HG03159 (cell line): ENCODE results near the gene ZFP36L1.

ENCODE experiments used
- ATAC-seq: cut with Tn5 transposase; IDR thresholded peaks from one replicate; pipeline ENCODE4 v1.9.1; 2021; ENCODE audit warnings: mild to moderate bottlenecking, moderate library complexity; ENCODE audit not compliant: unreplicated experiment

ZFP36L1 gene

GRCh38 chr14:68797121-68797670, 4.3 kb upstream of the ZFP36L1 start:
- no peak for ATAC-seq

GRCh38 chr14:68796418-68797101, 3.7 kb upstream of the ZFP36L1 start:
- no peak for ATAC-seq

GRCh38 chr14:68795597-68796417, 2.9 kb upstream of the ZFP36L1 start:
- peak; percentile 47 for ATAC-seq

- no peak for ATAC-seq
These were observed 2.2 kb upstream of the ZFP36L1 start for GRCh38 chr14:68794851-68795596.

- ATAC-seq = no peak
These were observed 1.4 kb upstream of the ZFP36L1 start for GRCh38 chr14:68794130-68794850.

- ATAC-seq = no peak
These were observed 865 bp upstream of the ZFP36L1 start for GRCh38 chr14:68793734-68794129.

- peak; percentile 4 for ATAC-seq
These were observed 239 bp downstream of the ZFP36L1 start for GRCh38 chr14:68792678-68792978.

- ATAC-seq = no peak
These were observed 777 bp downstream of the ZFP36L1 start for GRCh38 chr14:68791902-68792677.

- ATAC-seq = no peak
These were observed 1.6 kb downstream of the ZFP36L1 start for GRCh38 chr14:68791078-68791901.

GRCh38 chr14:68790644-68791077, 2.2 kb downstream of the ZFP36L1 start:
- no peak for ATAC-seq

GRCh38 chr14:68789821-68790643, 2.8 kb downstream of the ZFP36L1 start:
- no peak for ATAC-seq

GRCh38 chr14:68788996-68789820, 3.7 kb downstream of the ZFP36L1 start:
- no peak for ATAC-seq

GRCh38 chr14:68788275-68788995, 4.4 kb downstream of the ZFP36L1 start:
- no peak for ATAC-seq

- ATAC-seq = no peak
These were observed 5.5 kb downstream of the ZFP36L1 start for GRCh38 chr14:68787092-68787992.

GRCh38 chr14:68786491-68787091, 6.3 kb downstream of the ZFP36L1 start:
- no peak for ATAC-seq
